T-helper 2 cell treated with Interferon-gamma antibody and Interleukin-4, amounts not matched to agents 5 μg/mL and 100 μg/mL, for 36 hours (primary cell): ENCODE measurements around the gene SLC22A31.
"Not testable (repeated sequence)": the region's sequence is repeated elsewhere in the genome, so short reads cannot be mapped to it uniquely, and the experiment has no call there.

Experiments used
- DNase-seq: peaks from one replicate; pipeline ENCODE4 v3.0.0; 2021; ENCODE audit warnings: low spot score
- H3K27ac Mint-ChIP-seq: one replicate; pipeline ENCODE4 v1.8.0; 2021; ENCODE audit warnings: mild to moderate bottlenecking, mixed read lengths
- H3K27me3 Mint-ChIP-seq: one replicate; pipeline ENCODE4 v1.8.0; 2021; ENCODE audit warnings: low read depth, mixed read lengths
- H3K36me3 Mint-ChIP-seq: one replicate; pipeline ENCODE4 v1.8.0; 2021; ENCODE audit warnings: low read depth, mixed read lengths
- H3K4me1 Mint-ChIP-seq: one replicate; pipeline ENCODE4 v1.8.0; 2021; ENCODE audit warnings: low read depth, mixed read lengths
- H3K4me3 Mint-ChIP-seq: one replicate; pipeline ENCODE4 v1.8.0; 2022; ENCODE audit warnings: mild to moderate bottlenecking, moderate library complexity, mixed read lengths
- H3K9me3 Mint-ChIP-seq: one replicate; pipeline ENCODE4 v1.8.0; 2021; ENCODE audit warnings: mixed read lengths

SLC22A31 gene

DNA sequence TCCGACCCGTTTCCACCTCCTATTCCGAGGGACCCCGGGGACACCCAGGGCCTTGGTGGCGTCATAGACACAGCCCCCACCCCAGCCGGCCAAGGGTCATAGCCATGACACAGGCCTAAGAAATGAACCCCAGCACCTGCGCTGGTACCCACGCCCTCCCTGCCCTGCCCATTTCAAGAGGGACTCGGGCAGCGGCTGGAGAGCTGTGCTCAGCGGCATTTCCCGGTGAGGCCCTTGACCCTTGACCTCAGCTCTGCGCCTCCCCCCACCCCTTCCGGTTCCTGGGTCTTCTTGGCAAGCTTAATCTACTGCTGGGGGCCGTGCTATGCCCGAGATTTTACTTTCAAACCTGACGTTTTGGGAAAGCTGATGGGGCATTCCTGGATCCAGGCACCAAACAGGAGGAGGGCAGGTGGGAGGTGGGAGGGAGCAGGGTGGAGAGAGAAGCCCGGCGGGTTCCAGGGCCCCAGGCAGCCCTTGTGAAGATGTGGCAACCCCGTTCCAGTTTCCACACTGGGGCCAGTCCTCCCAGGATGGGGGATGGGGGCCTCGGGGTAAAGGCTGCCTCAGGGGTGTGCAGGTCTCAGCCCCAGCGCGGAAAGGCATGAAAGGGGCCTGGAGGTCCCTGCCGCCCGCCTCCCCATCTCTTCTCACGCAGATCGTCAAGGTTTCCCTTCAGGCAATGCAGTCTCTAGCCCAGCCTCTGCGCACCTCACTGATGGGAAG is at the start of gene SLC22A31:
Gene SLC22A31 (minus strand): TSS at position 414 of the 726 bp plus-strand sequence. CDS start 36 bp downstream, at position 378.
- Mint-ChIP-seq H3K9me3 (no peaks in the 10 kb centered on the region), H3K36me3 (no peaks in the 10 kb centered on the region), H3K27me3 (peaks cover 32% of the 10 kb centered on the region), H3K4me3 (peak within 1 kb of the TSS; percentile 51), H3K27ac (no peak within 1 kb of the TSS), H3K4me1 (peaks cover 6% of the 10 kb centered on the region)
- DNase-seq = no peak

DNA sequence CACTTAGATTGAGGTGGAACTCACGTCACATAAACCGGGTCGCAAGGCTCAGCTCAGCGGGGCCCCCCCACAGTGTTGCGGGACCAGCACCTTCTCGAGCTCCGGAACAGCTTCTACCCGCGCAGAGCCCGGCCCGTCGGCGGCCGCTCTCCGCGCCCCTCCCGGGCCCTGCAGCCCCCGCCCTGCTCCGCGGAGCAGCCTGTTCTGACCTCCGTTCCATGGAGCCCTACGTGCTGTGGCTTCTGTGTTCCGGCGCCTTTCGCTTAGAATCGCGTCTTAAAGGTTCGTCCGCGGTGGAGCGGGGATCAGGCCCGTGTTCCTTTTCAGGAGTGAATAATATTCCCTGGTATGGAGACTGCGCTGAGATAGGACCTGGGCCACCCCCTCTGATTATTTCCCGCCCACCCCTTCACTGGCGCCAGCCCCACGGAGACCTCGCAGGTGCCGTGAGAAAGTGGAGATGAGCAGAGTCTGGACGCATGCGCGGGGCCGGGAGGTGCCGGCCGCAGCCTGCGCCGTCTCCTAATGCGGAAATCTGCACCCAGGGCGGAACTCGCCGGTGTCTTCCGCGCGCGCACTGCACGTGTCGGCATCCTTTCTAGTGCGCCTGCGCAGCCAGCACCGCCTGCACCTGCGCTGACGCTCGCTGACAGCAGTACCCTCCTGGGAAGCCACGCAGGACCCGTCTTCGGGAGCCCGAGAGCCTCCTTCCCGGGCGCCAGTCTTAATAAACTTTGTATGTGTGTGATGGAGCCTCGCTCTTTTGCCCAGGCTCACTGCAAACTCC is 48.1 kb upstream of the SLC22A31 start:
- peaks cover 2% of the 10 kb centered on the region for H3K36me3 Mint-ChIP-seq
- no peak for DNase-seq
- no peak overlapping the region for H3K27ac Mint-ChIP-seq
- H3K9me3 Mint-ChIP-seq = peaks cover 9% of the 10 kb centered on the region
- H3K4me3 Mint-ChIP-seq = peak overlapping the region; percentile 56
- peaks cover 5% of the 10 kb centered on the region for H3K4me1 Mint-ChIP-seq
- no peaks in the 10 kb centered on the region for H3K27me3 Mint-ChIP-seq

DNA sequence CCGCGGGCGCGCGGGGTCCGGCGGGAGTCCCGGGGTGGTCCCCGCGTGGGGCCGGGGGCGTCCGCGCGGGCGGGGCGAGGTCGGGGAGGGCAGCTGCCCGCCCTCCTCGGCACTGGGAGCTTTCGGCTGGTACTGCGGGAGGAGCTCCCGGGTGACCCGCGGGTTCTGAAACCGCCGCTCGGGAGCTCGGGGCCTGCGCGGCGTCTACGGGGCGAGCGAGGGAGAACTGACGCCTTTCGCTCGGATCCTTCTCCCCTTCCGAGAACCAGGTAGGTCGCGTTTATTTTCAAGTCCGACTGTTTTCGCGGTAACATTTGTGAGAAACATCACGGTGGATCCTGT is 47.4 kb upstream of the SLC22A31 start:
- DNase-seq, H3K36me3 Mint-ChIP-seq, H3K27me3 Mint-ChIP-seq, H3K4me1 Mint-ChIP-seq, H3K9me3 Mint-ChIP-seq, H3K27ac Mint-ChIP-seq: not testable (repeated sequence)
- H3K4me3 Mint-ChIP-seq = peak overlapping the region; percentile 56

DNA sequence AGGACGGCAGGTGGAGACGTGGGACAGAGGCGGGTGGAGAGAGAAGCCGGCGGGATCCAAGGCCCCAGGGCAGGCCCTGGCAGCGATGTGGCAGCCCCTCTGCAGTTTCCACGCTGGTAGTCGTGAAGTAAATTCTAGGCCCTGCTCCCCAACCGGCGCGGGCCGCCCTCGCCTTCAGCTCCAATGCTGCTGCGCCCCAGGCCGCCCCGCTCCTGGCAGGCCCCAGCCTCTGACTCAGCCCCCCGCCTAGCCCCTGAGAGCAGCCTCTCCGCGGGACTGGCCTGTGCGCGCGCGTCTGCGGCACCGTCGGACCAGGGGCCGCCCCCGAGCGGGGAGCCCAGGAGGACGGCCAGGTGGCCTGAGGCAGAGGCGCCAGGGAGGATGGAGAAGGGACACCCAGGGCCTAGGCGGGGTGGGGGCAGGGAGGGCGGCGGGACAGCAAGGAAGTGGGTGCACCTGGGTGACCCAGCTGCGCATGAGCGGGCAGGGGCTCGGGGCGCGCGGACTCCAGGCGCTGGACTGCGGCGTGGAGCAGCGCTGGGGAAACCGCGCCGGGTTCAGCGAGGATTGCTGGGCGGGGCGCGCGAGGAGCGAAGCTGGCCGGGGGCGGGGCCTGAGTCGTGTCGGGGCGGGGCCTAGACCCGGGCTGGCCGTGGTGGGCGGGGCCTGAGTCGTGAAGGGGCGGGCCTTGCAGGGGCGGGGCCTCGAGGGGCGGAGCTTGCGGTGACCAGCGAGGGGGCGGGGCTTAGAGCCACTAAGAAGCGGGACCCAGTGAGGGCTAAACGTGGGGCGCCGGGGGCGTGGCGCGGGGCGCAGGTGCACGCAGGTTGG is 46.8 kb upstream of the SLC22A31 start:
- peaks cover 2% of the 10 kb centered on the region for H3K36me3 Mint-ChIP-seq
- DNase-seq = peak; percentile 86

GRCh38 chr16:89246383-89246902 is 46.1 kb upstream of the SLC22A31 start:
- Mint-ChIP-seq H3K9me3 (peaks cover 9% of the 10 kb centered on the region), H3K4me1 (peaks cover 3% of the 10 kb centered on the region), H3K36me3 (peaks cover 2% of the 10 kb centered on the region), H3K4me3 (peak overlapping the region; percentile 67), H3K27me3 (no peaks in the 10 kb centered on the region), H3K27ac (no peak overlapping the region)
- no peak for DNase-seq

More for the DNA sequence above, 46.8 kb upstream of the SLC22A31 start:
- peak overlapping the region; percentile 67 for H3K4me3 Mint-ChIP-seq
- no peaks in the 10 kb centered on the region for H3K27me3 Mint-ChIP-seq
- H3K9me3 Mint-ChIP-seq = peaks cover 9% of the 10 kb centered on the region
- peaks cover 5% of the 10 kb centered on the region for H3K4me1 Mint-ChIP-seq
- peak overlapping the region; percentile 36 for H3K27ac Mint-ChIP-seq

DNA sequence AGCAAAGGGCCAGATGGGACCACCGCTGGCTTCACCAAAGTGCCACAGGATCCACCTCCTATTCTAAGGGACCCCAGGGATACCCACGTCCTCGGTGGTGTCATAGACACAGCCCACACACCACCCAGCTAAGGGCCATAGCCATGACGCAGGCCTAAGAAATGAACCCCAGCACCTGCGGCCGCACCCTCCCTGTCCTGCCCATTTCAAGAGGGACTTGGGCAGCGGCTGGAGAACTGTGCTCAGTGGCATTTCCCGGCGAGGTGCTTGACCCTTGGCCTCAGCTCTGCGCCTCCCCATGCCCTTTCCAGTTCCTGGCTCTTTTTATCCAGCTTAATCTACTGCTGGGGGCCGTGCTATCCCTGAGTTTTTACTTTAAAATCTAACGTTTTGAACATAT is 44.4 kb upstream of the SLC22A31 start:
- Mint-ChIP-seq H3K9me3 (peaks cover under 1% of the 10 kb centered on the region), H3K4me1 (peaks cover 6% of the 10 kb centered on the region), H3K36me3 (no peaks in the 10 kb centered on the region), H3K27me3 (no peaks in the 10 kb centered on the region), H3K4me3 (no peak overlapping the region), H3K27ac (no peak overlapping the region)
- no peak for DNase-seq

GRCh38 chr16:89244264-89244663 is 43.9 kb upstream of the SLC22A31 start:
- not testable (repeated sequence) for H3K36me3 Mint-ChIP-seq, H3K27me3 Mint-ChIP-seq, H3K27ac Mint-ChIP-seq, H3K4me1 Mint-ChIP-seq, DNase-seq, H3K9me3 Mint-ChIP-seq, H3K4me3 Mint-ChIP-seq

DNA sequence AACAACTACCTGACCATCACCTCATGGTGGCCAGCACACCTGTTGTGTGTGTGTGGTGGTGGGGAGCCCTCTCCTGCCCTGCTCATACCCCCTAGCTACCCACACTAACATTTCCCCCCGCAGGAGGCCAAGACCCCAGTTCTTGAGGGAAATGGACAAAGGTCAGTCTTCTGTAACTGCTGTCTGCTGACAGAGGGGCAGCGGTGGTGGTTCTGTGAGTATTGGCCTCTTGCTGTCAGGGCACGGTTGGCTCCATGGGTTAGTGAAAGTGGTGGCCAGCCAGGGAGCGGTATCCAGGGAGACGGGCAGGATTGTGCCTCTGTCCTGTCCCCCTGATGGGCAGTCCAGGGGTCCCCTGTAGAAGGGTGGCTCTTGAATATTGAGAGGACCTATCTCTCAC is 43.3 kb upstream of the SLC22A31 start:
- no peak overlapping the region for H3K27ac Mint-ChIP-seq
- DNase-seq = no peak
- no peaks in the 10 kb centered on the region for H3K36me3 Mint-ChIP-seq
- H3K9me3 Mint-ChIP-seq = no peaks in the 10 kb centered on the region
- no peak overlapping the region for H3K4me3 Mint-ChIP-seq
- H3K4me1 Mint-ChIP-seq = peaks cover 6% of the 10 kb centered on the region
- H3K27me3 Mint-ChIP-seq = no peaks in the 10 kb centered on the region

DNA sequence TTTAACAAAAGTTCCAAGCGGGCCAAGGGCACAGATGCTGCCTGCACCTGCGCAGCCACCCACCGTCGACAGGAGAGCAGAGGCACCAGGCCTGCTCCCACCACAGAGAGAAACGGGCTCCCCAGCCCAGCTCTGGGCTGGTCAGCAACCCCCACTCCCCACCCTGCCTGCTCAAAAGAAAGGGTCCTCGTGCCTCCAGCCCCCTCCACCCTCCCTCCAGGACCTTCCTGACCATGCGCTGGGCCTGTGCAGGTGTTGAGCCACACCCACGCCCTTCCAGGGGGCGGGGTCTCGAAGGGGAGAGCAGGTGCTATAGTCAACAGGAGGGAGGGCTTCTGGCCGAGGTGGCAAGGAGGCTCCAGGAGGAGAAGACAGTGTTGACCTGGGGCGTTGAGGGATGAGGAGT is 42.5 kb upstream of the SLC22A31 start:
- no peaks in the 10 kb centered on the region for H3K27me3 Mint-ChIP-seq
- no peak for DNase-seq
- no peaks in the 10 kb centered on the region for H3K36me3 Mint-ChIP-seq
- no peaks in the 10 kb centered on the region for H3K9me3 Mint-ChIP-seq
- H3K4me1 Mint-ChIP-seq = peaks cover 6% of the 10 kb centered on the region
- H3K27ac Mint-ChIP-seq = peak overlapping the region; percentile 57
- peak overlapping the region; percentile 15 for H3K4me3 Mint-ChIP-seq

GRCh38 chr16:89241187-89242007 is 41.1 kb upstream of the SLC22A31 start:
- H3K4me3 Mint-ChIP-seq = peak overlapping the region; percentile 99

GRCh38 chr16:89237733-89238132 is 37.4 kb upstream of the SLC22A31 start:
- H3K9me3 Mint-ChIP-seq = peaks cover 10% of the 10 kb centered on the region
- H3K4me1 Mint-ChIP-seq = peaks cover 3% of the 10 kb centered on the region
- no peaks in the 10 kb centered on the region for H3K27me3 Mint-ChIP-seq
- DNase-seq = no peak
- H3K36me3 Mint-ChIP-seq = peaks cover 15% of the 10 kb centered on the region
- H3K27ac Mint-ChIP-seq = no peak overlapping the region
- H3K4me3 Mint-ChIP-seq = no peak overlapping the region

More at GRCh38 chr16:89241187-89242007, 41.1 kb upstream of the SLC22A31 start:
- Mint-ChIP-seq H3K27ac (peak overlapping the region; percentile 99), H3K4me1 (peaks cover 6% of the 10 kb centered on the region), H3K9me3 (no peaks in the 10 kb centered on the region), H3K27me3 (no peaks in the 10 kb centered on the region), H3K36me3 (no peaks in the 10 kb centered on the region)
- DNase-seq = peak; percentile 75

GRCh38 chr16:89233678-89234490 is 33.5 kb upstream of the SLC22A31 start:
- H3K27me3 Mint-ChIP-seq = no peaks in the 10 kb centered on the region
- peaks cover 18% of the 10 kb centered on the region for H3K9me3 Mint-ChIP-seq
- no peaks in the 10 kb centered on the region for H3K4me1 Mint-ChIP-seq
- H3K4me3 Mint-ChIP-seq = no peak overlapping the region
- DNase-seq = no peak
- peaks cover 45% of the 10 kb centered on the region for H3K36me3 Mint-ChIP-seq
- H3K27ac Mint-ChIP-seq = no peak overlapping the region
